Hematopoietic multipotent progenitor cell (in vitro differentiated cells): ENCODE measurements around the gene CACNA1B. TPM values are rescaled to one million over a fixed set of nuclear protein-coding genes. Genes with fewer than 3 reads are reported as not detected.
"Not testable (repeated sequence)": the region's sequence is repeated elsewhere in the genome, so short reads cannot be mapped to it uniquely, and the experiment has no call there.

Source experiments
- DNase-seq, 3 donors: peaks; one replicate each; pipeline ENCODE4 v3.0.0-alpha.2; 2011 to 2015; ENCODE audit warnings: low read depth in 2 of 3, low spot score in 2 of 3
- total RNA-seq: library from RNA; depleted of rRNA; stranded (reverse); fragments of >200 nt; gene quantifications from one replicate; pipeline ENCODE4 v1.2.3, GENCODE V29; 2012

CACNA1B gene
- total RNA-seq, 1 donor = under 0.01 TPM

- no peak for DNase-seq
These were observed 206.3 kb downstream of the CACNA1B start for GRCh38 chr9:138083873-138084272.

GRCh38 chr9:138085568-138085967 lies 208.0 kb downstream of the CACNA1B start:
- no peak for DNase-seq

- not testable (repeated sequence) for DNase-seq
These were observed 214.5 kb downstream of the CACNA1B start for GRCh38 chr9:138092057-138092456.

GRCh38 chr9:138094028-138094427 lies 216.4 kb downstream of the CACNA1B start:
- DNase-seq = no peak

GRCh38 chr9:138095813-138096518 lies 218.4 kb downstream of the CACNA1B start:
- no peak for DNase-seq

- DNase-seq = no peak
These were observed 218.9 kb downstream of the CACNA1B start for GRCh38 chr9:138096519-138096845.

- DNase-seq = no peak
These were observed 220.0 kb downstream of the CACNA1B start for GRCh38 chr9:138097501-138097991.

- DNase-seq = no peak
These were observed 220.7 kb downstream of the CACNA1B start for GRCh38 chr9:138098116-138098907.

GRCh38 chr9:138098908-138099791 lies 221.6 kb downstream of the CACNA1B start:
- no peak for DNase-seq

GRCh38 chr9:138099803-138100598 lies 222.4 kb downstream of the CACNA1B start:
- DNase-seq = no peak

- DNase-seq = no peak
These were observed 223.2 kb downstream of the CACNA1B start for GRCh38 chr9:138100711-138101350.

- no peak for DNase-seq
These were observed 224.1 kb downstream of the CACNA1B start for GRCh38 chr9:138101444-138102234.

- no peak for DNase-seq
These were observed 224.9 kb downstream of the CACNA1B start for GRCh38 chr9:138102246-138103051.

- DNase-seq = no peak
These were observed 225.7 kb downstream of the CACNA1B start for GRCh38 chr9:138103111-138103848.

- no peak for DNase-seq
These were observed 226.2 kb downstream of the CACNA1B start for GRCh38 chr9:138103849-138104206.

- no peak for DNase-seq
These were observed 226.9 kb downstream of the CACNA1B start for GRCh38 chr9:138104251-138105122.

GRCh38 chr9:138105123-138105415 lies 227.5 kb downstream of the CACNA1B start:
- DNase-seq = no peak
